MM.1S (cell line): ENCODE measurements around the gene FGF18.

Source experiments
- CTCF ChIP-seq: fragments of 300-600 bp; sonication (generic); IDR thresholded peaks from 2 replicates; pipeline ENCODE4 v1.5.1; 2016; ENCODE audit warnings: antibody characterized with exemption, low read length, mixed read lengths
- EZH2phosphoT487 ChIP-seq: fragments of 300-600 bp; sonication (generic); IDR thresholded peaks from 2 replicates; pipeline ENCODE4 v1.6.1; 2018; ENCODE audit warnings: antibody characterized with exemption, low read length

DNA sequence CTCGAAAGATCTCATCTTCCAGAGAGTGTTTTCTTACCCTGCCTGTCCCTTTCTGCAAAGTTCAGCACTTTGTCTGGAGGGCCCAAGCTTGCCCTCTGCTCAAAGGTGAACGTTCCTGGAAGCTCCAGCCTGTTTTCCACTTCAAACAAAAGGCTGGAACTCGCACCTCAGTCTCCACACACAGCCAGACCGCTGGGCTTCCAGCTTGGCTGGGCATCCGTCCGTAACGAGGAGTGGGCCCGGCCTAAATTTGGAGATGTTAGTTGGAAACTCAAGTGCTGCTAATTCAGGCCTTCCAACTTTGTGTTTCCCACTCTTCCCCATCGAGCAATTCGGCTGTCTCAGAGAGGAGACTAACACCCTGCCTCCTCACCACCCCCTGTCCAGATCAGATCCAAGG, 35.1 kb downstream of the FGF18 start:
- TF ChIP-seq CTCF, result no peak
- no peak for TF ChIP-seq EZH2phosphoT487
